Right atrium auricular region (tissue), 2 donors: ENCODE data around the gene MROH2A. TPM values are rescaled to one million over a fixed set of nuclear protein-coding genes. Genes with fewer than 3 reads are reported as not detected.
"Not testable (repeated sequence)": the region's sequence is repeated elsewhere in the genome, so short reads cannot be mapped to it uniquely, and the experiment has no call there.

ENCODE experiments used
- DNase-seq: peaks from one replicate; pipeline ENCODE4 v3.0.0-alpha.2; 2019; ENCODE audit warnings: low spot score
- H3K27ac ChIP-seq, 2 donors: fragments of 200-600 bp; sonication (generic); 1 replicate in 1 of 2; 2 replicates in 1 of 2; pipeline ENCODE4 v1.5.1; 2016 to 2019
- H3K27me3 ChIP-seq, 2 donors: fragments of 200-600 bp; sonication (generic); one replicate each; pipeline versions ENCODE4 v1.5.1 to v1.6.0; 2017 to 2019
- H3K36me3 ChIP-seq: fragments of 200-600 bp; sonication (generic); one replicate; pipeline ENCODE4 v1.5.1; 2016
- H3K4me1 ChIP-seq, 2 donors: fragments of 200-600 bp; sonication (generic); one replicate each; pipeline versions ENCODE4 v1.5.1 to v1.6.0; 2017 to 2019
- H3K4me3 ChIP-seq, 2 donors: fragments of 200-600 bp; sonication (generic); 1 replicate in 1 of 2; 2 replicates in 1 of 2; pipeline ENCODE4 v1.5.1; 2017 to 2019; ENCODE audit warnings: mild to moderate bottlenecking in 1 of 2, moderate library complexity in 1 of 2
- H3K9me3 ChIP-seq, 2 donors: fragments of 200-600 bp; sonication (generic); one replicate each; pipeline ENCODE4 v1.5.1; 2019
- total RNA-seq, 2 donors: library from RNA; depleted of rRNA; stranded (reverse); fragments of >200 nt; gene quantifications; one replicate each; pipeline ENCODE4 v1.1.0, GENCODE V29; 2016
- TF ChIP-seq, protein P1 (sequence below), 2 donors: fragments of 200-600 bp; sonication (generic); IDR thresholded peaks; one replicate each; pipeline ENCODE4 v1.5.1; 2019; ENCODE audit warnings: antibody characterized with exemption in 2 of 2

The MROH2A gene
- total RNA-seq, 2 donors from 2014 or later = not detected

DNA sequence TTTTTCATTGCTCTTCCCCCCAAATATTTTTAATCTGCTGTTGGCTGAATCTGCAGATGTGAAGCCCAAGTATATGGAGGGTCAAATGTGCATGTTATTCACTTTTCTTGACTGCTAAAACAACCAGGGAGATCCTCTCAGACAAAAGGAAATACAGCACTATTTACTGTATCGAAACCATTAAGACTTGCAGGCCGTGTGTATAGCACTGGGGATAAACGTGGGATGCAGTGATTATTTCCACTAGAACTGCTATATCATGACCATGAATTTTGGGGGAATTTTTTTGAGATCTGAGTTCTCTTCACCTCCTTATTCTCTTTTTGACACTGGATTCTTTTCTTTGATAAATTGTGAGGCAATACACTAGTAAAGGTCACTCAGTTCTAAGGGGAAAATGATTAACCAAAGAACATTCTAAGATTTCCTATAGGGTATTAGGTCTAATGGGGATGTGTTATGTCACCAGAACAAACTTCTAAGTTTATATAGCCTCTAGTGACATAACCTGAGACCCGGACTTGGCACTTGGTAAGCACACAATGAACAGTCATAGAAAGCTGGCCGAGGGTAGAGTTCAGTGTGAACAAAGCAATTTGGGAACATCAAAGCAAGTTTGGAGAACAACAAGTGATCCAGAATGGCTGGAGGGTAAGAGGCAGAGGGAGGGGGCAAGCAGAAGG, 32.9 kb upstream of the MROH2A start:
- Histone ChIP-seq H3K27me3 (no peaks in the 10 kb centered on the region), H3K9me3 (no peaks in the 10 kb centered on the region), H3K36me3 (no peaks in the 10 kb centered on the region), H3K4me3 (no peak overlapping the region), H3K27ac (no peak overlapping the region), H3K4me1 (no peaks in the 10 kb centered on the region)
- no peak for DNase-seq
- TF ChIP-seq, protein P1, sequence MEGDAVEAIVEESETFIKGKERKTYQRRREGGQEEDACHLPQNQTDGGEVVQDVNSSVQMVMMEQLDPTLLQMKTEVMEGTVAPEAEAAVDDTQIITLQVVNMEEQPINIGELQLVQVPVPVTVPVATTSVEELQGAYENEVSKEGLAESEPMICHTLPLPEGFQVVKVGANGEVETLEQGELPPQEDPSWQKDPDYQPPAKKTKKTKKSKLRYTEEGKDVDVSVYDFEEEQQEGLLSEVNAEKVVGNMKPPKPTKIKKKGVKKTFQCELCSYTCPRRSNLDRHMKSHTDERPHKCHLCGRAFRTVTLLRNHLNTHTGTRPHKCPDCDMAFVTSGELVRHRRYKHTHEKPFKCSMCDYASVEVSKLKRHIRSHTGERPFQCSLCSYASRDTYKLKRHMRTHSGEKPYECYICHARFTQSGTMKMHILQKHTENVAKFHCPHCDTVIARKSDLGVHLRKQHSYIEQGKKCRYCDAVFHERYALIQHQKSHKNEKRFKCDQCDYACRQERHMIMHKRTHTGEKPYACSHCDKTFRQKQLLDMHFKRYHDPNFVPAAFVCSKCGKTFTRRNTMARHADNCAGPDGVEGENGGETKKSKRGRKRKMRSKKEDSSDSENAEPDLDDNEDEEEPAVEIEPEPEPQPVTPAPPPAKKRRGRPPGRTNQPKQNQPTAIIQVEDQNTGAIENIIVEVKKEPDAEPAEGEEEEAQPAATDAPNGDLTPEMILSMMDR (IDR thresholded peaks at IDR 0.05) = no peak

DNA sequence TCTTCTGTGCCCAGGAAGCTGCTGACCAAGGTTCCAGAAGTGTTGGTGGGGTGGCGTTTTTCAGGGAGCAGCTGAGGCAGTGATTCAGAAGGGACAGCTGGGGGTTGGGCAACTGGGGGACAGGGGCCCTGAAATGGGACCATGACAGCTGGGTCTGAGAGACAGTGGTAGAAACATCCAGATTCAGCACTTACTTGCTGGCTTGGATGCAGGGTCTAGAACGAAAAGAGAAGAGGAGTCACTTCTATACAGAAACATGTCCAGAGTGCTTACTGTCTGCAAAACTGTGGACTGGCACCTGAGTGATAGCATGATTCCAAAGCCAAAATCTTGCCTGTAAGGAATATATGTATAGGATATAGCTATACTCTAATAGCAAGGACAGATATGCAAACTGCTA, 32.3 kb upstream of the MROH2A start:
- not testable (repeated sequence) for H3K4me3 ChIP-seq, H3K27me3 ChIP-seq, H3K9me3 ChIP-seq, H3K36me3 ChIP-seq, DNase-seq, H3K27ac ChIP-seq, H3K4me1 ChIP-seq

DNA sequence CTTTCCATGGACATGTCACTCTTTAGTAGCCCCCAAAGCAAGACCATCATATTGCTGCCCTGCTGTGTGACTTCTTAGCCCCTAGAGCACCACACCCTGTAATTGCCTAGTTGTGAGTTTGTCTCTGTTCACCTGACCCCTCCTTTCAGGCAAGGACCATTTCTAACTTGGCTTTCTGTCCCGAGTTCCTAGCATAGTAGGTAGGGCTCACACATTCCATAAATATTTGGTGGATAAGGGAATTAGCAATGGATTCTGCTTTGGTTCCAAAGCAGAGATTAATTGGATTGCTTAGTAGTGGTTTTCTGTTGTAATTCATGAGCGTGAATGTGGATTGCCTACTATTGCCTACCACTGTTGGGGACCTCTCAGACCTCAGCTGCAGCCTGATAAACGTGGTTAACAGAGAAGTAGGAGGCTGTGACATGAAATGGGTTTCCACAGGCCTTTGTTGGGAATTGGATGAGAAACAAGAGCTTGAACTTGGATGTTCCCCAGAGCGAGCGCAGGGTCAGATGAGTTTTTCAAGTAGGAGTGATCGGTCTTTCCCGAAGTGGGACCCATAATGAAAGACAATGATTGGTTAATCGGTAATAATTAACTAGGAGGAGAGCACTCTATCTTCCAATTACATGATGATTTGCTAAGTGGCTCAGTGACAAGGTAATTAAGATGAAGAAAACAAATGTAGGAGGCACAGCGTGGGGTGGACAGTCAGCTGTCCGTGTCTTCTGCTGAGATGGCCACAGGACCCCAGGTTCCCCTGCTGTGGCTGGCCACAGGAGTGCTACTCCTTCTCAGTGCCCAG, 31.5 kb upstream of the MROH2A start:
- TF ChIP-seq, protein P1 (IDR thresholded peaks at IDR 0.05) = no peak
- DNase-seq = no peak
- Histone ChIP-seq H3K9me3 (no peaks in the 10 kb centered on the region), H3K27me3 (no peaks in the 10 kb centered on the region), H3K4me1 (no peaks in the 10 kb centered on the region), H3K27ac (no peak overlapping the region), H3K36me3 (no peaks in the 10 kb centered on the region), H3K4me3 (no peak overlapping the region)

DNA sequence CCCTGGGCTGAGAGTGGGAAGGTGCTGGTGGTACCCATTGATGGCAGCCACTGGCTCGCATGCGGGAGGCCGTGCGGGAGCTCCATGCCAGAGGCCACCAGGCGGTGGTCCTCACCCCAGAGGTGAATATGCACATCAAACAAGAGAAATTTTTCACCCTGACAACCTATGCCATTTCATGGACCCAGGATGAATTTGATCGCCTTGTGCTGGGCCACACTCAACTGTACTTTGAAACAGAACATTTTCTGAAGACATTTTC, 30.9 kb upstream of the MROH2A start:
- Histone ChIP-seq H3K27me3 (no peaks in the 10 kb centered on the region), H3K4me1 (no peaks in the 10 kb centered on the region)

DNA sequence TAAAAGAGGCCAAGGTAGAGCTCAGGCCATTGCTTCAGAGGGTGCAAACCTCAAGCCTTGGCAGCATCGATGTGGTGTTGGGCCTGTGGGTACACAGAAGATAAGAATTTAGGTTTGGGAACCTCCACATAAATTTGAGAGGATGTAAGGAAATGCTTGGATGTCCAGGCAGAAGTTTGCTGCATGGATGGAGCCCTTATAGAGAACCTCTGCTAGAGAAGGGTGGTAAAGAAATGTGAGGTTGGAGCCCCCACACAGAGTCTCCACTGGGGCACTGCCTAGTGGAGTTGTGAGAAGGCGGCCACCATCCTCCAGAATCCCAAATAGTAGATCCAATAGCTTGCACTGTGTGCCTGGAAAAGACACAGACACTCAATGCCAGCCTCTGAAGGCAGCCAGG, 27.4 kb upstream of the MROH2A start:
- not testable (repeated sequence) for H3K4me3 ChIP-seq, H3K27me3 ChIP-seq, H3K9me3 ChIP-seq, H3K36me3 ChIP-seq, DNase-seq, H3K4me1 ChIP-seq, H3K27ac ChIP-seq

More for the DNA sequence above, 30.9 kb upstream of the MROH2A start:
- Histone ChIP-seq H3K9me3 (no peaks in the 10 kb centered on the region), H3K27ac (no peak overlapping the region), H3K36me3 (no peaks in the 10 kb centered on the region), H3K4me3 (no peak overlapping the region)
- TF ChIP-seq, protein P1 (IDR thresholded peaks at IDR 0.05) = no peak
- no peak for DNase-seq

DNA sequence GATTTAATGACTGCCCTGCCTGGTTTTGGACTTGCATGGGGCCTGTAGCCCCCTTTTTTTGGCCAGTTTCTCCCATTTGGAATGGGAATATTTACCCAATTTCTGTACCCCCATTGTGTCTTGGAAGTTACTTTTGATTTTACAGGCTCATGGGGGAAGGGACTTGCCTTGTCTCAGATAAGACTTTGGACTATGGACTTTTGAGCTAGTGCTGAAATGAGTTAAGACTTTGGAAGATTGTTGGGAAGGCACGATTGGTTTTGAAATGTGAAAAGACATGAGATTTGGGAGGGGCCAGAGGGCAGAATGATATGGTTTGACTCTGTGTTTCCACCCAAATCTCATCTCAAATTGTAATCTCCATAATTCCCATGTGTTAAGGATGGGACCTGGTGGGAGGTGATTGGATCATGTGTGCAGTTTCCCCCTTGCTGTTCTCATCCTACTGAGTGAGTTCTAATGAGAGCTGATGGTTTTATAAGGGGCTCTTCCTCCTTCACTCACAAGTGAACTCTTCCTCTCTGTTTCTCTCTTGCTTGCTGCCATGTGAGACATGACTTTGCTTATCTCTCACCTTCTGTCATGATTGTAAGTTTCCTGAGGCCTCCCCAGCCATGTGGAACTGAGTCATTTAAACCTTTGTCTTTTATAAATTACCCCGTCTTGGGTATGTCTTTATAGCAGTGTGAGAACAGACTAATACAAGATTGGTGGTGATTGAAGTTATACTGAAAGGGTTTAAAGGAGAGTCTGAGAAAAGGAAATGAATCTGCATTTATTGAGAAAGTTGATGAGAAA, 26.7 kb upstream of the MROH2A start:
- H3K27ac ChIP-seq, H3K36me3 ChIP-seq, DNase-seq, H3K9me3 ChIP-seq, H3K4me3 ChIP-seq, H3K4me1 ChIP-seq, H3K27me3 ChIP-seq: not testable (repeated sequence)

DNA sequence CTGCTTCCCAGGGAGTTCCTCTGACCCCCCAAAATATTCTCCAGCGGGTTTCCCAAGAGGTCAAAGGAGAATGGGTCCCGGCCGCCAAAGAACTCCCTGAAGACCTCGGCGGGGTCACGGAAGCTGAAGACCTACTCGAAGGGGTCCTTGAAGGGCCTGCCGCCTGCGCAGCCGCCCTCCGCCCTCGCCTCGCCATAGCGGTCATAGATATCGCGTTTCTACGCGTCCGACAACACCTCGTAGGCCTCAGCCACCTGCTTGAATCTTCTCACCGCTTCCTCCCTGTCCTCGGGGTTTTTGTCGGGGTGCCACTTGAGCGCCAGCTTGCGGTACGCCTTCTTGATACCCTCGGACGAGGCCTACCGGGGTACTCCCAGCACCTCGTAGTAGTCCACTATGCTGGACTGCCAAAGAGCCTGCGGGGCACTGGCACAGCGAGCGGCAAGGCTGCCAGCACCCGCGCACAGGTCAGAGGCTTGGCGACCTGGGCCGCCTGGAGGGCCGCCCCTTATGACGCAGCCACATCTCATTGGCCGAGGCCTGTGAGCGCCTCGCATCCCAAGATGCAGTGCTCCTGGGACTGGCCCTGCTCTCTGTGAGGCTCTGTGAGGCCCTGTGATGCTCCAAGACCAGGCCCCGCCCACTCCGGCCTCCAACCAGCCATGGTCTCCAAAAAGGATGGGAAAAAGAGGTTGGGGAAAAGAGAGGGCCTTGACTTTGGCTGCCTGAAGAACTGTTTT, 23.1 kb upstream of the MROH2A start:
- TF ChIP-seq, protein P1 (IDR thresholded peaks at IDR 0.05) = no peak
- DNase-seq = no peak

More for the DNA sequence above, 23.1 kb upstream of the MROH2A start:
- Histone ChIP-seq H3K9me3 (no peaks in the 10 kb centered on the region), H3K4me1 (no peaks in the 10 kb centered on the region), H3K27me3 (no peaks in the 10 kb centered on the region), H3K27ac (no peak overlapping the region), H3K4me3 (no peak overlapping the region), H3K36me3 (no peaks in the 10 kb centered on the region)
